GM19043 (cell line): ENCODE measurements around the gene GABRA5.
"Not testable (repeated sequence)": the region's sequence is repeated elsewhere in the genome, so short reads cannot be mapped to it uniquely, and the experiment has no call there.

Experiments used
- ATAC-seq: cut with Tn5 transposase; IDR thresholded peaks from one replicate; pipeline ENCODE4 v1.9.1; 2021; ENCODE audit warnings: low read depth; ENCODE audit not compliant: unreplicated experiment

The GABRA5 gene

DNA sequence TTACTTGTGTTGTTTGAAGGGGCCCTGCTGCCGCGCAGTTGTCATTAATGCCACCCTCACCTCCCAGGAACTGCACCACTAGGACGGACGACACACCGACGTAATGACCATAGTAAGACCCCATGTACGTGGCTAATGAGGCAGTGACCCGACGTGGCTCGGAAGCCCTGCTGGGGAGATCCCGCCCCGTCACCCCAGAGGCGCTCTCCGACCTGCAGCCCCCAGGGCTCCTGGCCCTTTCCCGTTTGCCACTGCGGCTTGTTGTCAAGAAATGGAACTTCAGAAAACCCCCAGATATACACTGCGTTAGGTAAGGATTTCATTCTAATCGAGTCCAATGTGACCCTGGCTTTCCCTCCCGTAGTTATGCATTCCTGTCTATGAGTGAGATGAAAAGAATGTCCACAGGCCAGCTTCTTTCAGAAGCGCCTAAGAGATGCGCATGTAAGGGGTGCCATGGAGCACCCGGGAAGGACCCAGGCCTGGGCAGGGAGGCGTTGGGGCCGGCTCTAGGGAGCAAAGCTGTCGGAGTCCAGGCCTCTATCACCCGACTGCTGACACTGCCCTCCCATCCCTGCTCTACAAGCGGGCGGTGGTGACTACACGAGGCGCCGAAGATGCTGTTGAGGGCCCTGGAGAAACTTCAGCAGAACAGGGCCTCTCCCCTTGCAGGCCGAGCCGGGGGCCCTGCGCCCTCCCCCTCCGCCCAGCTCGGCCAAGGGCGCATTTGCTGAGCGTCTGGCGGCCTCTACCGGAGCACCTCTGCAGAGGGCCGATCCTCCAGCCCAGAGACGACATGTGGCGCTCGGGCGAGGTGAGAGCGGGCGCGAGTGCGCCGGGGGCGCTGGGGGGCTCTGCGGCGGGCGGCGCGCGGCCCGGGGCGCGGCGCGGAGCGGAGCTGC, at the start of gene GABRA5:
Gene GABRA5, plus strand, starts transcription at position 765 of the 902 bp plus-strand sequence. CDS start 2,187 bp downstream, outside the sequence.
- ATAC-seq = no peak

DNA sequence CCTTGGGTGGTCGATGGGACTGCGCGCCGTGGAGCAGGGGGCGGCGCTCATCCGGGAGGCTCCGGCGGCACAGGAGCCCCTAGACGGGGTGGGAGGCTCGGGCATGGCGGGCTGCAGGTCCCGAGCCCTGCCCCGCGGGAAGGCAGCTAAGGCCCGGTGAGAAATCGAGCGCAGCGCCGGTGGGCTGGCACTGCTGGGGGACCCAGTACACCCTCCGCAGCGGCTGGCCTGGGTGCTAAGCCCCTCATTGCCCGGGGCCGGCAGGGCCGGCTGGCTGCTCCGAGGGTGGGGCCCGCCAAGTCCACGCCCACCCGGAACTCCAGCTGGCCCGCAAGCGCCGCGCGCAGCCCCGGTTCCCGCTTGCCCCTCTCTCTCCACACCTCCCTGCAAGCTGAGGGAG, 35.7 kb upstream of the GABRA5 start:
- ATAC-seq = not testable (repeated sequence)

DNA sequence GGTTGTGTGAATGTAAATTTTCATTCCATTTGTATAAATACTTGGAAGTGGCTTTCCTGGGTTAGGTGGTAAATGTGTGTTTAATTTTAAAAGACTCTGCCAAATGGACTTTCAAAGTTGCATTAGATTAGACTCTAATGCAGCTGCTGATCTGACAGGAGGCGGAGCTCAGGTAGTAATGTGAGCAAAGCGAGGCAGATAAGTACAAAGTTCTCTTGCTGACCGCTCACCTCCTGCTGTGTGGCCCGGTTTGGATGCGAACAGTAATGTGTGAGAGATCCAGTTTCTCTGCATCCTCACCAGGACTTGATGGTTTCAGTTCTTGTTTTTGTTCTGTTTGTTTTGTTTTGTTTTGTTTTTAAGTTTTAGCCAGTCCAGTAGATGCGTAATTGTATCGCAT, 34.9 kb upstream of the GABRA5 start:
- no peak for ATAC-seq

DNA sequence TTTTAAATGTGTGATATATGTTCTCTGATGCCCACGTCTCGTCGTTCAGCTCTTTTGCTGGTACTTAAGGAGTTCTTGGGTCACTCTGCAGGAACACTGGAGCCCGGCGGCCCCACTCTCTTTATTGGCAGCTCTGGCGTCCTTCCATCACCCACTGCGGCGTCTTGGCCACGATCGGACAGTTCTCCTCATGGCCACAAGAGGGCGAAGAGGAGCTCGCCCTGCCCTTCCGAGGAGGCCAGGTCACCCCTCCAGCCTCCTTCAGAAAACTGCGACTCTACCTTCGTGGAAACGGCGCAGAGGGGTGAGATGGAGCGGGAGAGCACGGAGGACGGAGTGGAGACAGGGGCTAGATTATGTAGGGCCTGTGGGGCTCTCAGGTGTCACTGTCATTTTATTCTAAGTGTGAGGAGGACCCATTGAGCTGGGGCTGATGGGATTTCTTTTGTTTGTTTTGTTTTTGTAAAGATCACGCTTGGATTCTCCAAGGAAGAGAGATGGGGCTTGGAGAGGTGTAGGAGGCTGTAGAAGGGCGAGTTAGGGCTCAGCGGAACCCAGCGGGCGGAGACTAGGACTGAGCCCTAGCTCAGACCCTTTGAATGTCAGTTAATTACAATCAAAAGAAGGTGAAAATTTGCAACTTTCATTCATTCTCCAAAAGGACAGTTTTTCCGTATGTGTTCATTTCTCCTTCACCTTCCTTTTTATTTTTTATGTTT, 28.0 kb upstream of the GABRA5 start:
- no peak for ATAC-seq

DNA sequence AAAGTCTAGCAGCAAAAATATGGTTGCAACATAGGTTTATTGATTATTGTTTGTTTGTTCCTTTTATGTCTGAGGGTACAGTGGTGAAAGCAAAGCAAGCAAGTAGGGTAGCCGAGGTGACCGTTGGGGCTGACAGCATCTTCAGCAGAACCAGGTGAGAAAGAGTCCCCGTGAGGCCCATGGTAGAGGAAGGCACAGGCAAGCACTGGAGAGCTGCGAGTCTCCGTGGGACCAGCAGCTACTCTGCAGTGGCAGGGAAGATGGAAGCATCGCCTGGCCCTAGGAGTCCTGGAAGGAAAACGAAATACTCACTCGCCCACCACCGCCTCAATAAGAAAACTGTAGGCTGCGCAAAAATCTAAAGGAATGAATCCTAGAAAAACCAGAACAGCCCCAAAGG, 25.3 kb upstream of the GABRA5 start:
- ATAC-seq = no peak

DNA sequence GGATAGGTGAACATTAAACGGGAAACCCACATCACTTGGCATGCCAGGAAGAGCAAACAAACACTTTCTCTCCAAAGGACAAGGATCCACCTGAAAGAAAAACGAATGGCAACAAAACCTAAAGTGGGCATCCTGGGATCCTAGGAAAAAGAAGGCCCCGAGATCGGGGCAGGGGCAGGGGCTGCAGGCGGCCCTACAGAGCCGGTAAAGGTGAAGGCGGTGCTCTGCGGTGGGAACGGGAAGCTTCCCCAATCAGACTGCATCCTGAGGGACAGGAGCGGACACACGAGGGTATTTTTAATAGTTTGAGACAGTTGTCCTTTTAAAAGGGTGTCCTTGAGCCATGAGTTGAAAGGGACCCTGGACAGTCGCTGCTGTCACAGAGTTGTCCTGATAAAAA, 24.9 kb upstream of the GABRA5 start:
- ATAC-seq = no peak

DNA sequence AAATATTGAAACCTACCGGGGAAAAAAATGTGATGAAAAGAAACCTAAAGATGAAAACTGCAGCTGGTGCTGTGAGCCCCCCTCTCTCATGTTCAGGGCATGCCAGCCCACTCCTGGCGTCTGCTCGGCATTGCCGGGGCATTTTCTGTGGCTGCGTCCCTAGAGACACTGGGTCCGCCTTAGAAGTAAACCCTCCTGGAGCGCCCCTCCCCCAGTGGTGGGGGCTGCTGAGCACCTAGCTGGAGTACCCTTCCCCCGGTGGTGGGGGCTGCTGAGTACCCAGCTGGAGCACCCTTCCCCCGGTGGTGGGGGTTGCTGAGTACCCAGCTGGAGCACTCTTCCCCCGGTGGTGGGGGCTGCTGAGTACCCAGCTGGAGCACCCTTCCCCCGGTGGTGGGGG, 24.5 kb upstream of the GABRA5 start:
- ATAC-seq = no peak

DNA sequence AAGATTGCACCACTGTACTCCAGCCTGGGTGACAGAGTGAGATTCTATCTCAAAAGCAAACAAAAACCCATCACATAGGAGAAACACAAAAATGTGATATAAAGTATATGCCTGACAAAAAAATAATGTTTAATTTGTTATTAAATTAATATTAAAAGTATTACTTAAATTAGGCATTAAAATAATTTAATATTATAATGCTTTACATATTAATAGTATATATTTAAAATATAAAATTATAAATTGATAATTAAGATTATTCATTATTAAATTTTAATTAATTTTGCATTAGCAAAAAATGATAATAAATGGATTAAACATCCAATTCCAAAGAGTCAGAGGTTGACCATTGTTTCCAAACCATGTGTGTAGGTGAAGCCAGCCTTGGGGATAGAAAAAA, 22.0 kb upstream of the GABRA5 start:
- no peak for ATAC-seq

DNA sequence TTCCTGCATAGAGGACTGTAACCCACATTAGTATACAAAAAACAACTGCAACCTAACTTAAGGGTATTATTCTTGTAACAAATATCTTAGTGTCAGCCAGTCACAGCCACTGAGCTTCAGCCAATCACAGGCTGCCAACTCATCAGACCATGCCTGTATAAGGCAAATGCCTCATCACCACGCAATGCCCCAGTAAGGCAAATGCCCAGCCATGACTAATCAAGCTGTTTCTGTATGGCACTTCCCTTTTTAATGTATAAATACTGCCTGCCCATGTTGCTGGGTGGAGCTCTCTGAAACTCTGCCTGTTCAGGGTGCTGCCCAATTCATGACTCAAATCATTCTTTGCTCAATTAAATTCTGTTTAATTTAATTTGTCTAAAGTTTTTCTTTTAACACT, 18.4 kb upstream of the GABRA5 start:
- no peak for ATAC-seq

DNA sequence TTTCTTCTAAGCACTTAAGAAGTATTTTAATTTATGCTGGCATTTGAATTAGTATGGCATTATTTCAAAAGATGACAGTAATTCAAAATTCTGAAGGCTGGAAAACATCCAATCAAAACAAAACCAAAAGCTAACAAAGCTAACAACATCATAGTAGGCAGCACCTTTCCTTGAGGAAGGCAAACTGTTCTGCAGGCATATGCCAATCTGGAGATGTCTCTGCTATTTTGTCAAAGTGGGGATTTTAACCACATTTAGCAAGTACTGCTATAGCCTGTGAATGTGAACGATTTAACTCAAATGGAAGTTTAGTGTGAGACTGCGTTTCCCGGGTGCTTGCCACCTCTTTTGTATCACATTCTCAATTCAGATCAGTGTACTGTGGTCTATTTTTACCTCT, 16.7 kb upstream of the GABRA5 start:
- no peak for ATAC-seq

DNA sequence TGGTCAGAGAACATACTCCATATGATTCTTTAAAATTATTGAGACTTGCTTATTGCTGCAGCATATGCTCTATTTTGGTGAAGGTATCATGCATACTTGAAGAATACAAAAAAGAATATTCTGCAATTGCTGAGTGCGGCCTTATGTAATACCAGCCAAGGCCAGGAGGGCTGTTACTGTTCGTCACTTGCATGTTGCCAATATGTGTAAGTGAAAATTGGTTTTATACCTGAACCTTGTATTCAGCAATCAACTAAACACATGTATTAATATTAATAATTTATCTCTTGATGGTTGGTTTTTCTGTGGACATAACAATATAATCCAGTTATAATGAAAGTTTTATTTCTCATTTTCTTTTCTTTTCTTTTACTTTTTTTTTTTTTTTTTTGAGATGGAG, 13.9 kb upstream of the GABRA5 start:
- ATAC-seq = no peak

DNA sequence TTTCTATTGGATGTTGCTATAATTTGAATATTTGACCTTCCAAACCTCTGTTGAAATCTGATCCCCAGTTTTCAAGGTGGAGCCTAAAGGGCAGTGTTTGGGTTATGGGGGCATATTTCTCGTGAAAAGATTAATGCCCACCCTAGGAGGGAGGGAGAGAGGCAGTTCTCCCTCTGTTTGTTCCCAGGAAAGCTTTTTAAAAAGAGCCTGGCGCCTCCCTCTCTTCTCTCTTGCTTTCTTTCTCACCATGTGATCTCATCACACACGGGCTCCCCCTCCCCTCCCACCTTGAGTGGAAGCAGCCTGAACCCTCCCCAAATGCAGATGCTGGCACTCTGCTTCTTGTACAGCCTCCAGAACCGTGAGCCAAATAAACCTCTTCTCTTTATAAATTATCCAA, 12.4 kb upstream of the GABRA5 start:
- no peak for ATAC-seq

DNA sequence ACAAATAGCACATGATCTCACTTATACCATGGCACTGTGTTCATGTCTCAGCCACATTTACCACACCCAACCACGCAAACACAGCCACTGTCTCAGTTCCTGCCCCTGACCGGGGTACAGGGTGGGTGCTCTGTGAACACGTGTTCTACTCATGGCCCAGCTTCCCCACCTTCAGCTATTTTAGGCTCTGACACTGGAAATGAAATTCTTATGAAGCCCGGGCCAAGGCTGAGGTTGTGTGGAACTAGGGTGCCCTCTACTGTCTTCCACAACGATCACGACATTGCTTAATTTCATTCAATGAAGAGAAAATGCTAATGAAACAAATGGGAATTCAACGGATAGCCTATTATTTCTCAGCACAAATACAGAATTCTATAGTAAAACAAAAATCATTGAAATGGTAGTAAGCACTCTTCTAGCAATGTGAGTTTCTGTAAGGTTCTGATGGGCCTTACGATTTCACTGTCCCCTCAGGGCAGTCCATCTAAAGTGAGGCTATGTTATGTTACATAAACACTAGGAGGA, 2.1 kb upstream of the GABRA5 start:
- no peak for ATAC-seq

DNA sequence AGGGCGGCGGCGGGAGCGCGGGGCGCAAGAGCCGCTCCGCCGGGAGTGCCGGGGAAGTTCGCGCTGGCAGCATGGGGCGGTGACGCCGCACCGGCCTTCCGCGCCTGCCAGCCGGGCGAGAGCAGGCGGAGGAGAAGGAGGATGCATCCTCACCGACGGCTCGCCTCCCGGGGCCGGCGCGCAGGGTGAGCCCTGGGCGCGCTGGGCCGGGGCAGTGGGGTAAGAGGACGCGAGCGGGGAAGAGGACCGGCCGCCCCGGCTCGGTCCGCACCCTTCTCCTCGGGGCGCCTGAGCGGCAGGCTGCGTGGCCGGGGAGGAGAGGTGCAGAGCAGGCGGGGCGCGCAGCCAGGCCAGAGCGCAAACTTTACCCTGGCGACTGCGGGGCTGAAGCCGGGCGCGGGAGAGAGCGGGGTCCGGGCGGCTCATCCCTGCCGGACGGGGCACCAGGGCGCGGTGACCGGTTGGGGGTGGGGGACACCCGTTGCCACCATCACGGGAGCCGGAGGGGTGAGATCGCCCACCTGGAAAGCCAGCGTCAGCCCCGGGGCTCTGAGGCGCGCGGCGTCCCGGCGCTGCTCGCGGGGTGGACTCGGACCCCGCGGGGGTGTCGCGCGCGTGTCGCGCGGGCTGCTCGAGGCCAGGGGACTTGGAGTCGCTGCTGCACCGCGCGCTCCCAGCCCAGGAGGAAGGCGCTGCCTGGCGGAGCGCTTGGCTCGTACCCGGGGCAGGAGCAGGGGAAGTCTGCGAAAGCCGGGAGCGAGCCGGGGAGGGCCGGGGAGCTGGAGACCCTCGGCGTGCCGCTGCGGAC, 542 bp downstream of the GABRA5 start:
- no peak for ATAC-seq

DNA sequence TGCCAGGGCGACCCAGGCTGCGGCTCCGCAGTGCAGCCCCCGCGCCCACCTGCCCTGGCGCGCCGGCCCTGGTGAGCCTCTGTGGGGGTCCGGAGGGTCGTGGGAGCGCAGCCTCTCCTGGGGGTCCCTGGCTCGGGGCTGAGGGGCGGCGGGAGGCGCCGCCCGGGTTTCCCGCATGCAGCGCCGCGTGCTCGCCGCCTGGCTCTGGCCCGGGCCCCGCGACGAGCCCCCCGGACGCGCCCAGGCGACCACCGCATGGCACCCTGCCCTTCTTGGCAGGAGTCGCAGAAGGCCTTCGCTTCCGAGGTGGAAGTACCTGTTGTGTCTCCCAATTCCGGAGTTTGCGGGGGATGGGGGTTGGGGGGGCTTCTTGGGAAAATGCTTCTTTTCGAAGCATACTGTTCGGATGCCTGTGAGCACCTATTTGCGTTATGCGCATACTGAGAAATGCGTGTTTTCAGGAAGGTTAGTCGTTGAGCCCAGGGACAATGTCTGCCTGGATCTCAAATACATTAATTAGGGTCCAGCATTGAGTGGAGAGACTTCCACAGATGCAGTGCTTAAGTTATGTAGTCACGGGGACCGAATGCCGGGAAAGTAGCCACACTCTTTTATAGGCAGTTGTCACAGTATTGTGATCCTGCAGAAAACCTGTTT, 1.3 kb downstream of the GABRA5 start:
- ATAC-seq = no peak

DNA sequence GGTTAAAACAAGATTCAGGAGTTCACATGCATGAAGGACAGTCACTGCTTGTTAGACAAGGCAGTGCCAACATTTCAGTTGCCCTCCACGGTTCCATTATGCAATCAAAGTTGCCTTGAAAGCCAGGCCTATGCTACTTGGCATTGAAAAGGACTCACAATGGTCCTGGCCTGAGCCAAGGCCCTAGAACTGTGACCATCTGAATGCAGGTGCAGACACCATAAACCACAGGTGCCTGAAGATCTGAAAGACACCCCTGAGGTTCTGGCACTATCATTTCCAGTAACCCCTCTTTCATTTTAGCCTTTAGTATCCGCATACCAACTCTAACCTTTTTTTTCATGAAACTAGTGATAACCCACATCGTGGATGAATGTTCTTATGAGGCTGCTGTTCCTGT, 2.8 kb downstream of the GABRA5 start:
- ATAC-seq = no peak

DNA sequence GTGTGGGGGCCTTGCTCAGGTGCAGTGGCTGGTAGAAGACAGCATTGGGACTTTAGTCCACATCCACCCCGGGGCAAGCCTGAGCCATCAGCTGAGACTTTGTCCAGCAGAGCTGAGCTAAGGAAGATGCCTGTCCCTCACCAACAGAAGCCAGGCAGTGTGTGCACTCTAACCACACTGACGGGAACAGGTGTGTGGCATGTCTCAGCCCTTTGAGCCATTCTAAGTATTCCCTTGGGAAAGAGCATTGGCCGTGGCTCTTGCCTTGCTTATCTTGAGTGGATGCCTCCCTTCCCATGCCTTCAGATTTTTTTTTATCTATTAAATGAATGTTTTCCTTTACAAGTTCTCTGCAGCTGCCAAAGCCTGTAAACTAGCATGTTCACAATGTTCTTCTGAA, 3.5 kb downstream of the GABRA5 start:
- ATAC-seq = no peak

DNA sequence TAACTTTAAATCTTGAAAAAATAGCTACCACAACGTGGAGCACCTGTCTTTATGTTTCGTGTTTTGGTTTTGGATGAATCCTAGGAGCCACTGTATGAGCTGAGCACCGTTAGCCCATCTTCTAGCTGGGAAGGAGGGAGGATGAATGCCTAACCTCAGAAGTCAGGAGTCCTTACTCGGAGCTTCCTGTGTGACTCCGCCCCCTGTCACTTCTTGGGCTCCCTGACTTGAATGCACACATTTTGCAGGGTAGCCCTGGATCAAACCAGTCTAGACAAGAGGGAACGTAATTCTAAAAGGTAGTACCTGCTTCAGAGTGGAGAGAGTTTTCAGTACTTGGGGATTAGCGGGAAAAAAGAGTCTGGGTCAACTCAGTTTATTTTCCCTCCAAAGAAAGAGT, 5.3 kb downstream of the GABRA5 start:
- ATAC-seq = no peak

DNA sequence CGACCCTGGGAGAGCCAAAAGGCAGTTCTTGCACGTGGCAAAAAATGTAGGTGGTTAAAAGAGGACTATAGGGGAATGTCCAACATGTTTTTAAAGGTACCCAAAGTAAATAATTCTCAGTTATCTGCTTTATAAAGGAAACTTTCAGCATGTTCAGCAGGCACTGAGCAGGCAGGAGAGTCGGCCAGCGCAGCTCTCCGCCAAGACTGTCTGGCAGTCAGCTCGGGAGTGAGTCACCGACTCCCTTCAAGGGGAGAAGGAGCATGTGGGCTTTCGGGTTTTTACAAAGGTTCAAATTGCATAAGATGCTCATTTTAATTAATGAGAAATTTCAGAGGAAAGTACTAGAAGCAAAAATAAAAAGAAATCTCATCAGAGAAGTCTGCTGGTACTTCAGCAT, 7.0 kb downstream of the GABRA5 start:
- no peak for ATAC-seq

DNA sequence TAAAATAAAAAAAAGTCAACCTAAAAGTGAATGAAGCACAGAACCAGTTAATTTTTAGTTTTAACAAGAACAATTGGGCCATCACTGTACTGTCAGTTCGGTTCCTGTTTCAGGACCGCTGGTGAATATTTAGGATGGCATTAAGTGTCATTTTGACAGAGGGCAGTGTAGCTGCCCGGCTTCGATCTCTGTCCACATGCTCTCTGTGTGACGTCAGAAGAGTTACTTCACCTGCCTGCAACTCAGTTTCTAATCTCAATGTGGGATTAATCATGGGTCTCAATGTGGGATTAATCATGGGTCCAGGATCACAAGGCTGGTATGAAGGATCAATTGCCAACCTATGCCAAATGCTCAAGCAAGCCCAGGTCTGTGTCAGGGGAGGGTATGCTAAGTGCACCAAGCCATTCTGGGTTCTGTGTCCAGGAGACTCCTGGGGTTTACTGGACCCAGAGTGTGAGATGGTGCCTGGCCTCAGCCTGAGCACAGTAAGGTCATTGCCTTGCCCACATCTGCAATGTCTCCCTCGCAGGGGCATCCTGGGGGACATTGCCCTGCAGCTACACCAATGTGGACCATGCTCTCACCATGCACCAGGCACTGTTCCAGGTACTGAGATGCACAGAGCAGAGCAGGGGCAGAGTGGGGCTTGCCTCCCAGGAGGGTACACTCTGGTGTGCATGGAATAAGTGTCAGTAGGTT, 8.1 kb downstream of the GABRA5 start:
- no peak for ATAC-seq
